ENCODE data around the gene SCYGR8.

DNA sequence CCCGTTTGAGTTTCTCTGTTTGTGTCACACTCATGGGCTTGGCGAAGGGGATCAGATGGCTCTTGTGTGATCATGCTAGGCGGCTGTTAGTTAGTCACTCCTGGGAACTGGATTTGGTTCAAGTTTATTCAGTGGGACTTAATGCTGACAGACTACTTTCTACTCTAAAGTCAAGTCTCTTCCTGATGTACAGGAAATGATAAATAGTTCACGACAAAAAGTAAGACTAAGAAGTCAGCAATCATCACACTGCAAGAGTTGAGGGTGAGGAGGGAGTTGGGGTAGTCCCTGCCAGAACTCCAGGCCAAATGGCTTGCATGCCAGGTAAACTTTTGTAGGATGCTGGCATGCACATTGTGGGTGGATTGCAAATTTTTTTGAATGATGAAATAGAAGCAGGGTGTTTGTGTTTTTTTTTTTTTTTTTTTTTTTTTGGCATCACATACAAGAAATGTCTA, 42.9 kb downstream of the SCYGR8 start:
- TF ChIP-seq, protein P1, sequence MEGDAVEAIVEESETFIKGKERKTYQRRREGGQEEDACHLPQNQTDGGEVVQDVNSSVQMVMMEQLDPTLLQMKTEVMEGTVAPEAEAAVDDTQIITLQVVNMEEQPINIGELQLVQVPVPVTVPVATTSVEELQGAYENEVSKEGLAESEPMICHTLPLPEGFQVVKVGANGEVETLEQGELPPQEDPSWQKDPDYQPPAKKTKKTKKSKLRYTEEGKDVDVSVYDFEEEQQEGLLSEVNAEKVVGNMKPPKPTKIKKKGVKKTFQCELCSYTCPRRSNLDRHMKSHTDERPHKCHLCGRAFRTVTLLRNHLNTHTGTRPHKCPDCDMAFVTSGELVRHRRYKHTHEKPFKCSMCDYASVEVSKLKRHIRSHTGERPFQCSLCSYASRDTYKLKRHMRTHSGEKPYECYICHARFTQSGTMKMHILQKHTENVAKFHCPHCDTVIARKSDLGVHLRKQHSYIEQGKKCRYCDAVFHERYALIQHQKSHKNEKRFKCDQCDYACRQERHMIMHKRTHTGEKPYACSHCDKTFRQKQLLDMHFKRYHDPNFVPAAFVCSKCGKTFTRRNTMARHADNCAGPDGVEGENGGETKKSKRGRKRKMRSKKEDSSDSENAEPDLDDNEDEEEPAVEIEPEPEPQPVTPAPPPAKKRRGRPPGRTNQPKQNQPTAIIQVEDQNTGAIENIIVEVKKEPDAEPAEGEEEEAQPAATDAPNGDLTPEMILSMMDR (conservative IDR thresholded peaks at IDR 0.05; ENCODE audit: low read length) = no peak
- no peak for TF ChIP-seq EZH2phosphoT487 (IDR thresholded peaks at IDR 0.05; ENCODE audit: borderline replicate concordance, low read depth, low read length)

All from OCI-LY7 (cell line).